IPS-18a (cell line): Measurements from ENCODE around the gene CDYL.

ENCODE experiments used
- H3K27ac ChIP-seq: one replicate; pipeline ENCODE4 v1.5.1; 2013; ENCODE audit warnings: low read length
- H3K27me3 ChIP-seq: one replicate; pipeline ENCODE4 v1.6.1; 2013; ENCODE audit warnings: mild to moderate bottlenecking, low read length; ENCODE audit not compliant: control insufficient read depth, insufficient read depth
- H3K36me3 ChIP-seq: one replicate; pipeline ENCODE4 v1.6.1; 2013; ENCODE audit warnings: low read depth, low read length; ENCODE audit not compliant: control insufficient read depth
- H3K4me1 ChIP-seq: one replicate; pipeline ENCODE4 v1.6.1; 2013; ENCODE audit warnings: low read depth, low read length; ENCODE audit not compliant: control insufficient read depth
- H3K4me3 ChIP-seq: one replicate; pipeline ENCODE4 v1.5.1; 2013; ENCODE audit warnings: low read length
- H3K9ac ChIP-seq: one replicate; pipeline ENCODE4 v1.6.1; 2013; ENCODE audit warnings: mild to moderate bottlenecking, low read length, moderate library complexity
- H3K9me3 ChIP-seq: one replicate; pipeline ENCODE4 v1.6.1; 2013; ENCODE audit warnings: low read depth, low read length; ENCODE audit not compliant: control insufficient read depth

CDYL gene

GRCh38 chr6:4790158-4790899 lies 14.1 kb downstream of the CDYL start:
- Histone ChIP-seq H3K9me3 (no peaks in the 10 kb centered on the region), H3K36me3 (no peaks in the 10 kb centered on the region), H3K4me3 (no peak overlapping the region), H3K9ac (no peak overlapping the region), H3K27me3 (peaks cover 13% of the 10 kb centered on the region), H3K27ac (no peak overlapping the region), H3K4me1 (peaks cover 43% of the 10 kb centered on the region)

GRCh38 chr6:4794140-4794707 lies 18.0 kb downstream of the CDYL start:
- H3K4me3 ChIP-seq: no peak overlapping the region
- no peaks in the 10 kb centered on the region for H3K9me3 ChIP-seq
- H3K36me3 ChIP-seq: no peaks in the 10 kb centered on the region
- no peak overlapping the region for H3K9ac ChIP-seq
- H3K27me3 ChIP-seq: no peaks in the 10 kb centered on the region
- H3K4me1 ChIP-seq: peaks cover 15% of the 10 kb centered on the region
- H3K27ac ChIP-seq: no peak overlapping the region

GRCh38 chr6:4797587-4797986 lies 21.4 kb downstream of the CDYL start:
- no peak overlapping the region for H3K4me3 ChIP-seq
- H3K9ac ChIP-seq: no peak overlapping the region
- no peaks in the 10 kb centered on the region for H3K9me3 ChIP-seq
- H3K27me3 ChIP-seq: no peaks in the 10 kb centered on the region
- H3K36me3 ChIP-seq: no peaks in the 10 kb centered on the region
- H3K27ac ChIP-seq: no peak overlapping the region
- peaks cover 18% of the 10 kb centered on the region for H3K4me1 ChIP-seq

DNA sequence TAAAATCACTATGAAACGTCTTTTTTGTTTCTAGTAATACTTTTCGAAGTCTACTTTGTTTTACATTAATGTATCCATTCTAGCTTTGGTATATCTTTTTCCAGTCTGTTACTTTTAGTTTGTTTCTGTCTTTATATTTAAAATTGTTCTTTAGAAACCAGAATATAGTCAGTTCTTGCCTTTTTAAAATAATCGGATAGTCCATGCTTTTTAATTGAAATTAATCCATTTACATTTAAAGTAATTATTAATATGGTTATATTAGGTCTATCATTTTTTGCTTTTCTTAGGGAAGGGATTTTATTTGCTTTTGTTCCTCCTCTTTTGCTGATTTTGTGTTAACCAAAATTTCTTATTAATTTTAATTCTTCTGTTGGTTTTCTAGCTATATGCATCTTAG lies 23.7 kb downstream of the CDYL start:
- Histone ChIP-seq H3K27me3 (no peaks in the 10 kb centered on the region), H3K4me1 (peaks cover 21% of the 10 kb centered on the region), H3K36me3 (no peaks in the 10 kb centered on the region), H3K9ac (no peak overlapping the region), H3K27ac (no peak overlapping the region), H3K9me3 (no peaks in the 10 kb centered on the region), H3K4me3 (no peak overlapping the region)

GRCh38 chr6:4800662-4801061 lies 24.5 kb downstream of the CDYL start:
- no peak overlapping the region for H3K4me3 ChIP-seq
- no peaks in the 10 kb centered on the region for H3K9me3 ChIP-seq
- peaks cover 29% of the 10 kb centered on the region for H3K4me1 ChIP-seq
- no peaks in the 10 kb centered on the region for H3K27me3 ChIP-seq
- no peak overlapping the region for H3K27ac ChIP-seq
- H3K9ac ChIP-seq: no peak overlapping the region
- H3K36me3 ChIP-seq: no peaks in the 10 kb centered on the region

- Histone ChIP-seq H3K27ac (no peak overlapping the region), H3K9ac (no peak overlapping the region), H3K27me3 (no peaks in the 10 kb centered on the region), H3K4me1 (peaks cover 35% of the 10 kb centered on the region), H3K36me3 (no peaks in the 10 kb centered on the region), H3K9me3 (no peaks in the 10 kb centered on the region), H3K4me3 (no peak overlapping the region)
Observed at GRCh38 chr6:4801491-4802110, 25.4 kb downstream of the CDYL start.

GRCh38 chr6:4802312-4802935 lies 26.2 kb downstream of the CDYL start:
- Histone ChIP-seq H3K9ac (no peak overlapping the region), H3K36me3 (no peaks in the 10 kb centered on the region), H3K4me1 (peaks cover 35% of the 10 kb centered on the region), H3K27me3 (no peaks in the 10 kb centered on the region), H3K27ac (no peak overlapping the region), H3K9me3 (no peaks in the 10 kb centered on the region), H3K4me3 (no peak overlapping the region)

GRCh38 chr6:4803343-4803744 lies 27.1 kb downstream of the CDYL start:
- no peaks in the 10 kb centered on the region for H3K9me3 ChIP-seq
- H3K27me3 ChIP-seq: no peaks in the 10 kb centered on the region
- no peak overlapping the region for H3K27ac ChIP-seq
- H3K9ac ChIP-seq: no peak overlapping the region
- peaks cover 35% of the 10 kb centered on the region for H3K4me1 ChIP-seq
- H3K36me3 ChIP-seq: no peaks in the 10 kb centered on the region
- no peak overlapping the region for H3K4me3 ChIP-seq

GRCh38 chr6:4804095-4804494 lies 27.9 kb downstream of the CDYL start:
- Histone ChIP-seq H3K4me3 (no peak overlapping the region), H3K36me3 (no peaks in the 10 kb centered on the region), H3K9ac (no peak overlapping the region), H3K9me3 (no peaks in the 10 kb centered on the region), H3K27me3 (no peaks in the 10 kb centered on the region), H3K27ac (no peak overlapping the region), H3K4me1 (peaks cover 35% of the 10 kb centered on the region)

DNA sequence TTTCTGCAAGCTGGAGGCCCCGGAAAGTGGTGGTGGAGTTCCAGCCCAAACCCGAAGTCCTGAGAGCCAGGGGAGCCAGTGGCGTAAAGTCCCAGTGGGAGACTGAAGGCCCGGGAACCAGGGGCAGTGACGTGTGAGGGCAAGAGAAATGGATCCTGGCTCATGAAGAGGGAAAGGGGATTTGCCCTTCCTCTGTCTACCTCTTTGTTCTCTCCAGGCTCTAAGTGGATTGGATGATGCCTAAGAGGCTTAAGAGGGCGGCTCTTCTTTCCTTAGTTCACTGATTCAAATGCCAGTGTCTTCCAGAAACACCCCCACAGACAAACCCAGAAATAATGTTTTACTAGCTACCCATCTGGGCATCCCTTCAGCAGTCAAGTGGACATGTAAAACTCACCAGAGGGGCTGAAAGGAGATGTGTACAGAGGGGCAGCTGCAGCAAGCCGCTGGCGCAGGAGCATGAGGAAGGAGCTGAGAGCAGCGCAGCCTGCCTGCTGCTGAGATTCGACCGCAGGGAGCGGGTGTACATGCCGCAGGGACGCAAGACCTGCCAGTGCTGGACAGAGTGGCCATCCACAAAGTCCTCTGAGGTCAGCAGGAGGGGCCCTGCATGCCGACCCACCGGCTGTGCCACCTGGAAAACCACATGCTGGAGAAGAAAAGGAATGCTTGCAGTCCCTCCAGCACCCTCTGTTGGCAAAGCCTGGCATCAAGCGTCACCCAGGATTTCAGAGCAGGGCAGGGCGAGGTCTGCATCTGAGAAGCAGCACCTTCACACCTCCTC lies 29.5 kb downstream of the CDYL start:
- H3K4me1 ChIP-seq: peaks cover 29% of the 10 kb centered on the region
- H3K27me3 ChIP-seq: no peaks in the 10 kb centered on the region
- H3K9ac ChIP-seq: no peak overlapping the region
- H3K4me3 ChIP-seq: no peak overlapping the region
- no peaks in the 10 kb centered on the region for H3K9me3 ChIP-seq
- H3K36me3 ChIP-seq: no peaks in the 10 kb centered on the region
- no peak overlapping the region for H3K27ac ChIP-seq

DNA sequence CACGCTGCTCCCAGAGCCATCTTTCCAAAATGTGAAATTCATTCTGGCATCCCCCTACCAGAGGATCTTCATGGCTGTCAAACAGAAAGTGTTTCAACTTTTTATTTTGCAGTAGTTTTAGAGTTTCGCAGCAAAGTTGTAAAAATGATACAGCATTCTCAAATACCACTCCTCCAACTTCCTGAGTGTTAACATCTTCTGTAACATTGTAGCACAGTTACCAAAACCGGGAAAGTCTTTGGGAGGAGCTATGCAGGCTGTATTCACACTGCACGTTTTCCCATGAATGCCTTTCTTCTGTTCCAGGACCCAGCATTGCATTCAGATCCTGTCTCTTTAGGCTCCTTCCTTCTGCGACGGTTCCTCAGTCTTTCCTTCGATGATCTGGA lies 30.1 kb downstream of the CDYL start:
- Histone ChIP-seq H3K4me1 (peaks cover 27% of the 10 kb centered on the region), H3K4me3 (no peak overlapping the region), H3K27me3 (no peaks in the 10 kb centered on the region), H3K9ac (no peak overlapping the region), H3K27ac (no peak overlapping the region), H3K9me3 (no peaks in the 10 kb centered on the region), H3K36me3 (no peaks in the 10 kb centered on the region)
